RWPE1 (cell line): ENCODE data around the gene WDR54.
"Not testable (repeated sequence)": the region's sequence is repeated elsewhere in the genome, so short reads cannot be mapped to it uniquely, and the experiment has no call there.

Experiments
- CTCF ChIA-PET: fragments of 350-600 bp; sonication (Branson Sonifier 250); formaldehyde crosslinking; extraction: SDS; loops from one replicate; lab custom pipeline; 2021; lab: Yijun Ruan, JAX
- POLR2A ChIA-PET: fragments of 400-600 bp; formaldehyde crosslinking; extraction: SDS; loops from one replicate; lab custom pipeline; 2020; ENCODE audit warnings: antibody characterized with exemption; ENCODE audit not compliant: low non-redundant PET; lab: Yijun Ruan, JAX
- DNase-seq: peaks from one replicate; pipeline ENCODE4 v3.0.0; 2012; ENCODE audit warnings: low spot score
- H3K27ac ChIP-seq: fragments of 450-650 bp; 2 replicates; pipeline ENCODE4 v1.5.1; 2017
- TF ChIP-seq, protein P1 (sequence below): fragments of 450-650 bp; conservative IDR thresholded peaks from 2 replicates; pipeline ENCODE4 v1.5.1; 2017; ENCODE audit warnings: low read depth, mild to moderate bottlenecking

The WDR54 gene

GRCh38 chr2:74417763-74418162, 3.8 kb upstream of the WDR54 start:
- no peak overlapping the region for H3K27ac ChIP-seq
- CTCF ChIA-PET = no interaction called here
- POLR2A ChIA-PET = no interaction called here
- TF ChIP-seq, protein P1, sequence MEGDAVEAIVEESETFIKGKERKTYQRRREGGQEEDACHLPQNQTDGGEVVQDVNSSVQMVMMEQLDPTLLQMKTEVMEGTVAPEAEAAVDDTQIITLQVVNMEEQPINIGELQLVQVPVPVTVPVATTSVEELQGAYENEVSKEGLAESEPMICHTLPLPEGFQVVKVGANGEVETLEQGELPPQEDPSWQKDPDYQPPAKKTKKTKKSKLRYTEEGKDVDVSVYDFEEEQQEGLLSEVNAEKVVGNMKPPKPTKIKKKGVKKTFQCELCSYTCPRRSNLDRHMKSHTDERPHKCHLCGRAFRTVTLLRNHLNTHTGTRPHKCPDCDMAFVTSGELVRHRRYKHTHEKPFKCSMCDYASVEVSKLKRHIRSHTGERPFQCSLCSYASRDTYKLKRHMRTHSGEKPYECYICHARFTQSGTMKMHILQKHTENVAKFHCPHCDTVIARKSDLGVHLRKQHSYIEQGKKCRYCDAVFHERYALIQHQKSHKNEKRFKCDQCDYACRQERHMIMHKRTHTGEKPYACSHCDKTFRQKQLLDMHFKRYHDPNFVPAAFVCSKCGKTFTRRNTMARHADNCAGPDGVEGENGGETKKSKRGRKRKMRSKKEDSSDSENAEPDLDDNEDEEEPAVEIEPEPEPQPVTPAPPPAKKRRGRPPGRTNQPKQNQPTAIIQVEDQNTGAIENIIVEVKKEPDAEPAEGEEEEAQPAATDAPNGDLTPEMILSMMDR = no peak
- no peak for DNase-seq

GRCh38 chr2:74418312-74418711, 3.2 kb upstream of the WDR54 start:
- ChIA-PET CTCF (no interaction called here), POLR2A (no interaction called here)
- no peak for DNase-seq
- H3K27ac ChIP-seq = no peak overlapping the region
- TF ChIP-seq, protein P1 = no peak

- H3K27ac ChIP-seq = no peak overlapping the region
- POLR2A ChIA-PET = no interaction called here
- DNase-seq = no peak
- TF ChIP-seq, protein P1 = no peak
- CTCF ChIA-PET = interaction anchor here (0.6 kb wide), 1 partner anchor 638 kb away, joined by 3 read pairs; no protein-coding TSS in a partner anchor
Measured at GRCh38 chr2:74419345-74419744, 2.2 kb upstream of the WDR54 start.

DNA sequence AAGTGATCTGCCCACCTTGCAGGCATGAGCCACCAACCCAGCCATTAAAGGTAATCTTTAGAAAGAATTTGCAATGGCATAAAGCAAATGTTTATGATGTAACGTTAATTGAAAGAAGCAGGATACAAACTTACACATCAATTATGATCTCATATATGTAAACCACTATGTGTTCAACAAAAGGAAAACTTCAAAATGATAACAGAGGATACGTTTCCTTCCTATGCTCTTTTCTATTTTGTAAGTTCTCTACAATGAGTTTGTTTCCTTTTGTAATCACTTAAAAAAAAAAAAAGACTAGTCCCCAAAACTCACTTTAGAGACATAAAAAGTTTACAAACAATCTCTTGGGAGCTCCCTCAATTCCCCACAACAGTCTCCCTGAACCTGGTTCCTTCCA, 1.5 kb upstream of the WDR54 start:
- no peak overlapping the region for H3K27ac ChIP-seq
- POLR2A ChIA-PET = no interaction called here
- CTCF ChIA-PET = interaction anchor here (1.0 kb wide), 1 partner anchor 29 kb away, joined by 3 read pairs; no protein-coding TSS in a partner anchor
- no peak for DNase-seq
- TF ChIP-seq, protein P1 = no peak

GRCh38 chr2:74420443-74421103, 957 bp upstream of the WDR54 start:
- DNase-seq, POLR2A ChIA-PET: not testable (repeated sequence)
- CTCF ChIA-PET = interaction anchor here (1.0 kb wide), 1 partner anchor 29 kb away, joined by 3 read pairs; no protein-coding TSS in a partner anchor
- peak overlapping the region; percentile 94 for H3K27ac ChIP-seq

- no peak for DNase-seq
- H3K27ac ChIP-seq = peak overlapping the region; percentile 94
- ChIA-PET POLR2A (no interaction called here), CTCF (no interaction called here)
- TF ChIP-seq, protein P1 = no peak
Measured at GRCh38 chr2:74423231-74424095, 1.9 kb downstream of the WDR54 start.
